Measurements from ENCODE around the gene DRD4. TPM values are rescaled to one million over a fixed set of nuclear protein-coding genes. Genes with fewer than 3 reads are reported as not detected.

Gene DRD4
- total and polyA plus RNA-seq, 2 of the 8 experiments (the other 6 are each of a cell fraction or from before 2014, with no cell fraction given): 3.4 to 4.9 TPM

GRCh38 chr11:657691-658126 is 20.6 kb downstream of the DRD4 start (continued):
- TF ChIP-seq CEBPB (IDR thresholded peaks at IDR 0.05; ENCODE audit: low read depth, low read length): no peak
- no peak for TF ChIP-seq TEAD4 (IDR thresholded peaks at IDR 0.05; ENCODE audit: low read depth, low read length)
- TF ChIP-seq, protein P1, sequence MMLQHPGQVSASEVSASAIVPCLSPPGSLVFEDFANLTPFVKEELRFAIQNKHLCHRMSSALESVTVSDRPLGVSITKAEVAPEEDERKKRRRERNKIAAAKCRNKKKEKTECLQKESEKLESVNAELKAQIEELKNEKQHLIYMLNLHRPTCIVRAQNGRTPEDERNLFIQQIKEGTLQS (IDR thresholded peaks at IDR 0.05; ENCODE audit: insufficient read depth, low read depth, low read length): no peak
- no peak for TF ChIP-seq CHD2 (IDR thresholded peaks at IDR 0.05; ENCODE audit: low read length)

Data from H1 (cell line).